Loucy (cell line): Measurements from ENCODE around the gene TPRA1.

Experiments used
- CTCF ChIP-seq: fragments of 200-600 bp; sonication (generic); conservative IDR thresholded peaks from 2 replicates; pipeline ENCODE4 v1.5.1; 2014; ENCODE audit warnings: mild to moderate bottlenecking, antibody characterized with exemption, low read length
- EZH2phosphoT487 ChIP-seq: fragments of 200-600 bp; IDR thresholded peaks from 2 replicates; pipeline ENCODE4 v1.6.1; 2018; ENCODE audit warnings: antibody characterized with exemption, mild to moderate bottlenecking, moderate library complexity, borderline replicate concordance

- TF ChIP-seq CTCF (no peak), EZH2phosphoT487 (no peak)
Observed at GRCh38 chr3:127614928-127615589, 24.5 kb upstream of the TPRA1 start.
